Gastroesophageal sphincter (tissue), 3 donors: ENCODE measurements around the gene LYST.

Source experiments
- POLR2A ChIP-seq, 2 donors: fragments of 450-650 bp; IDR thresholded peaks; one replicate each; pipeline ENCODE4 v1.6.1; 2017; ENCODE audit warnings: antibody characterized with exemption in 2 of 2, mild to moderate bottlenecking in 2 of 2, moderate library complexity in 1 of 2
- TF ChIP-seq, protein P1 (sequence below), 4 experiments: fragments of 200-600 bp in 2 of 4; fragments of 450-650 bp in 2 of 4; sonication (generic) in 1 of 4; IDR thresholded peaks; one replicate each; pipeline ENCODE4 v1.5.1; 2017 to 2019; ENCODE audit warnings: antibody characterized with exemption in 4 of 4, mild to moderate bottlenecking in 2 of 4, moderate library complexity in 2 of 4

DNA sequence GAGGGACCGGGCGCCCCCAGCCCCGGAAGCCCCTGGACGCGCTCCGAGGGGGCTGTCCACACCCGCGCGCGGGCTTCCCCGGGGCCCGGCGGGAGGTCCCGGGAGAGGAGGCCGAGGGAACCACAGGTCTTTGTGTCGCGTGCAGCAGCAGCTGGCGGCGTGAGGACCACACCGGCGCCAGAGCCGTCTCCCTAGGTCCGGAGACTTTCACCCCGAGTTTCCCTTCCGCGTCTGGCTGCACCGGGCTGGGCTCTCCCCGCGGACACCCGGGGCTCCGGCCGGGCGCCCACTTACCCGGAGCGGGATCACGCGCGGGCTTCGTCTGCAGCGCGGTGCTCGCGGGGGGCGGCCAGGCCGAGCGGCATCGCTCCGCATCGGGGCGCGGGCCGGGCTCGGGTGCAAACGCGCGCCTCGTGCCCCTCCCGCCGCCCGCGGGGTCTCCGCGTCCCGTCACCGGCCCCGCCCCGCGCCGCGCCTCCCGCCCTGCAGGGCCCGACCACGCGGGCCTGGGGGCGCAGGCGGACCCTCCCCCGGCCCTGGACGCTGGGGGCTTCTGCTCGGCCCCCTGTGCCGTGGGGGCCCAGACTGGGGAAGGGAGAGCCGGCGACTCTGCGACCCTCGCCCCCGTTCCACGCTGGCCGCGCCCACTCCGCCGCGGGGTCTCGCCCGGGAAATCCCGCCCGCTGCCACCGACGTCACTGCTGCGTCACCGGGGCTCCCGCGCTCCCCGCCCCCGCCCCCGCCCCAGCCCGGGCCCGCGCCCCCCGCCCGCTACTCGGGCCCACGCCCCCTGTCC lies 217.1 kb downstream of the LYST start, which contains the start of gene GNG4:
- no peak for TF ChIP-seq POLR2A (IDR thresholded peaks at IDR 0.05)
- TF ChIP-seq, protein P1, sequence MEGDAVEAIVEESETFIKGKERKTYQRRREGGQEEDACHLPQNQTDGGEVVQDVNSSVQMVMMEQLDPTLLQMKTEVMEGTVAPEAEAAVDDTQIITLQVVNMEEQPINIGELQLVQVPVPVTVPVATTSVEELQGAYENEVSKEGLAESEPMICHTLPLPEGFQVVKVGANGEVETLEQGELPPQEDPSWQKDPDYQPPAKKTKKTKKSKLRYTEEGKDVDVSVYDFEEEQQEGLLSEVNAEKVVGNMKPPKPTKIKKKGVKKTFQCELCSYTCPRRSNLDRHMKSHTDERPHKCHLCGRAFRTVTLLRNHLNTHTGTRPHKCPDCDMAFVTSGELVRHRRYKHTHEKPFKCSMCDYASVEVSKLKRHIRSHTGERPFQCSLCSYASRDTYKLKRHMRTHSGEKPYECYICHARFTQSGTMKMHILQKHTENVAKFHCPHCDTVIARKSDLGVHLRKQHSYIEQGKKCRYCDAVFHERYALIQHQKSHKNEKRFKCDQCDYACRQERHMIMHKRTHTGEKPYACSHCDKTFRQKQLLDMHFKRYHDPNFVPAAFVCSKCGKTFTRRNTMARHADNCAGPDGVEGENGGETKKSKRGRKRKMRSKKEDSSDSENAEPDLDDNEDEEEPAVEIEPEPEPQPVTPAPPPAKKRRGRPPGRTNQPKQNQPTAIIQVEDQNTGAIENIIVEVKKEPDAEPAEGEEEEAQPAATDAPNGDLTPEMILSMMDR (IDR thresholded peaks at IDR 0.05) = no peak
